Mucosa of stomach (tissue), 1 donor: ENCODE measurements around the gene LRP5.

Experiments
- H3K27me3 ChIP-seq: one replicate; pipeline ENCODE4 v1.7.0; 2013; ENCODE audit warnings: mild to moderate bottlenecking, low read length; ENCODE audit not compliant: control insufficient read depth, insufficient read depth
- H3K36me3 ChIP-seq: one replicate; pipeline ENCODE4 v1.7.0; 2013; ENCODE audit warnings: low read length; ENCODE audit not compliant: control insufficient read depth, insufficient read depth
- H3K4me1 ChIP-seq: one replicate; pipeline ENCODE4 v1.7.0; 2013; ENCODE audit warnings: mild to moderate bottlenecking, low read length; ENCODE audit not compliant: control insufficient read depth, insufficient read depth
- H3K4me3 ChIP-seq: one replicate; pipeline ENCODE4 v1.7.0; 2013; ENCODE audit warnings: low read length
- H3K9ac ChIP-seq: one replicate; pipeline ENCODE4 v1.7.0; 2013; ENCODE audit warnings: mild to moderate bottlenecking, low read length, moderate library complexity
- H3K9me3 ChIP-seq: one replicate; pipeline ENCODE4 v1.7.0; 2013; ENCODE audit warnings: mild to moderate bottlenecking, low read length, moderate library complexity; ENCODE audit not compliant: control insufficient read depth
- donor health status: Pancreatic carcinoma.

LRP5 gene

GRCh38 chr11:68347841-68348240, 35.5 kb downstream of the LRP5 start:
- Histone ChIP-seq H3K4me1 (peaks cover 42% of the 10 kb centered on the region), H3K9me3 (no peaks in the 10 kb centered on the region), H3K36me3 (no peaks in the 10 kb centered on the region), H3K27me3 (no peaks in the 10 kb centered on the region), H3K9ac (no peak overlapping the region), H3K4me3 (no peak overlapping the region)

GRCh38 chr11:68349461-68350249, 37.3 kb downstream of the LRP5 start:
- H3K27me3 ChIP-seq: no peaks in the 10 kb centered on the region
- peaks cover 44% of the 10 kb centered on the region for H3K4me1 ChIP-seq
- no peaks in the 10 kb centered on the region for H3K9me3 ChIP-seq
- no peak overlapping the region for H3K4me3 ChIP-seq
- H3K9ac ChIP-seq: no peak overlapping the region
- H3K36me3 ChIP-seq: no peaks in the 10 kb centered on the region

- Histone ChIP-seq H3K36me3 (no peaks in the 10 kb centered on the region), H3K27me3 (no peaks in the 10 kb centered on the region), H3K4me3 (no peak overlapping the region), H3K9me3 (no peaks in the 10 kb centered on the region), H3K9ac (no peak overlapping the region), H3K4me1 (peaks cover 53% of the 10 kb centered on the region)
Measured at GRCh38 chr11:68350759-68351449, 38.5 kb downstream of the LRP5 start.

- Histone ChIP-seq H3K4me3 (no peak overlapping the region), H3K4me1 (peaks cover 45% of the 10 kb centered on the region), H3K9me3 (no peaks in the 10 kb centered on the region), H3K9ac (no peak overlapping the region), H3K27me3 (no peaks in the 10 kb centered on the region), H3K36me3 (no peaks in the 10 kb centered on the region)
Measured at GRCh38 chr11:68351450-68352275, 39.3 kb downstream of the LRP5 start.

GRCh38 chr11:68352591-68352990, 40.2 kb downstream of the LRP5 start:
- no peaks in the 10 kb centered on the region for H3K9me3 ChIP-seq
- no peak overlapping the region for H3K4me3 ChIP-seq
- H3K9ac ChIP-seq: no peak overlapping the region
- H3K27me3 ChIP-seq: no peaks in the 10 kb centered on the region
- H3K4me1 ChIP-seq: peaks cover 40% of the 10 kb centered on the region
- no peaks in the 10 kb centered on the region for H3K36me3 ChIP-seq

GRCh38 chr11:68353118-68353517, 40.7 kb downstream of the LRP5 start:
- H3K27me3 ChIP-seq: no peaks in the 10 kb centered on the region
- no peak overlapping the region for H3K9ac ChIP-seq
- peaks cover 40% of the 10 kb centered on the region for H3K4me1 ChIP-seq
- no peaks in the 10 kb centered on the region for H3K9me3 ChIP-seq
- no peak overlapping the region for H3K4me3 ChIP-seq
- no peaks in the 10 kb centered on the region for H3K36me3 ChIP-seq

- Histone ChIP-seq H3K9ac (no peak overlapping the region), H3K9me3 (no peaks in the 10 kb centered on the region), H3K27me3 (no peaks in the 10 kb centered on the region), H3K36me3 (peaks cover 4% of the 10 kb centered on the region), H3K4me3 (no peak overlapping the region), H3K4me1 (peaks cover 40% of the 10 kb centered on the region)
Measured at GRCh38 chr11:68353669-68354068, 41.3 kb downstream of the LRP5 start.

- Histone ChIP-seq H3K9me3 (no peaks in the 10 kb centered on the region), H3K9ac (peak overlapping the region; percentile 10), H3K27me3 (no peaks in the 10 kb centered on the region), H3K4me3 (no peak overlapping the region), H3K36me3 (peaks cover 9% of the 10 kb centered on the region), H3K4me1 (peaks cover 37% of the 10 kb centered on the region)
Measured at GRCh38 chr11:68354148-68354872, 41.9 kb downstream of the LRP5 start.

- no peaks in the 10 kb centered on the region for H3K9me3 ChIP-seq
- H3K4me3 ChIP-seq: no peak overlapping the region
- H3K36me3 ChIP-seq: peaks cover 9% of the 10 kb centered on the region
- no peaks in the 10 kb centered on the region for H3K27me3 ChIP-seq
- H3K4me1 ChIP-seq: peaks cover 31% of the 10 kb centered on the region
- H3K9ac ChIP-seq: no peak overlapping the region
Measured at GRCh38 chr11:68355471-68355870, 43.1 kb downstream of the LRP5 start.

- peaks cover 9% of the 10 kb centered on the region for H3K36me3 ChIP-seq
- H3K4me3 ChIP-seq: no peak overlapping the region
- no peaks in the 10 kb centered on the region for H3K27me3 ChIP-seq
- no peaks in the 10 kb centered on the region for H3K9me3 ChIP-seq
- H3K9ac ChIP-seq: no peak overlapping the region
- H3K4me1 ChIP-seq: peaks cover 30% of the 10 kb centered on the region
Measured at GRCh38 chr11:68357568-68357967, 45.2 kb downstream of the LRP5 start.

GRCh38 chr11:68358416-68358815, 46.0 kb downstream of the LRP5 start:
- Histone ChIP-seq H3K9ac (no peak overlapping the region), H3K4me1 (peaks cover 22% of the 10 kb centered on the region), H3K27me3 (no peaks in the 10 kb centered on the region), H3K36me3 (peaks cover 9% of the 10 kb centered on the region), H3K9me3 (no peaks in the 10 kb centered on the region), H3K4me3 (no peak overlapping the region)
